T-helper 1 cell (primary cell): Measurements from ENCODE around the gene EHMT1.

ENCODE experiments used
- DNase-seq, 5 donors: peaks; one replicate each; pipeline ENCODE4 v3.0.0-alpha.2; 2012 to 2020

EHMT1 gene

GRCh38 chr9:137674307-137674975 is 55.6 kb downstream of the EHMT1 start:
- no peak for DNase-seq

- DNase-seq, result no peak
Measured at GRCh38 chr9:137674976-137675320, 56.1 kb downstream of the EHMT1 start.

GRCh38 chr9:137676998-137677397 is 58.2 kb downstream of the EHMT1 start:
- no peak for DNase-seq

- no peak for DNase-seq
Measured at GRCh38 chr9:137678202-137678601, 59.4 kb downstream of the EHMT1 start.

GRCh38 chr9:137679249-137679648 is 60.4 kb downstream of the EHMT1 start:
- no peak for DNase-seq

GRCh38 chr9:137679695-137680305 is 61.0 kb downstream of the EHMT1 start:
- DNase-seq, result no peak

GRCh38 chr9:137680444-137681358 is 61.9 kb downstream of the EHMT1 start:
- no peak for DNase-seq

GRCh38 chr9:137682428-137683105 is 63.8 kb downstream of the EHMT1 start:
- DNase-seq, result no peak

GRCh38 chr9:137683262-137683864 is 64.6 kb downstream of the EHMT1 start:
- DNase-seq, result no peak

GRCh38 chr9:137685035-137685740 is 66.4 kb downstream of the EHMT1 start:
- no peak for DNase-seq

- DNase-seq, result no peak
Measured at GRCh38 chr9:137685741-137686420, 67.1 kb downstream of the EHMT1 start.

GRCh38 chr9:137688261-137688660 is 69.5 kb downstream of the EHMT1 start:
- DNase-seq, result no peak

- DNase-seq, result no peak
Measured at GRCh38 chr9:137688725-137689124, 69.9 kb downstream of the EHMT1 start.

- no peak for DNase-seq
Measured at GRCh38 chr9:137689745-137690529, 71.1 kb downstream of the EHMT1 start.

- DNase-seq, result no peak
Measured at GRCh38 chr9:137690930-137691645, 72.3 kb downstream of the EHMT1 start.

GRCh38 chr9:137691646-137692351 is 73.0 kb downstream of the EHMT1 start:
- no peak for DNase-seq

- no peak for DNase-seq
Measured at GRCh38 chr9:137694236-137694959, 75.6 kb downstream of the EHMT1 start.
